Measurements from ENCODE around the gene HDAC2. TPM values are rescaled to one million over a fixed set of nuclear protein-coding genes. Genes with fewer than 3 reads are reported as not detected.
"Not testable (repeated sequence)": the region's sequence is repeated elsewhere in the genome, so short reads cannot be mapped to it uniquely, and the experiment has no call there.

The HDAC2 gene
- total RNA-seq, 1 donor from 2014 or later: 62.2 TPM

DNA sequence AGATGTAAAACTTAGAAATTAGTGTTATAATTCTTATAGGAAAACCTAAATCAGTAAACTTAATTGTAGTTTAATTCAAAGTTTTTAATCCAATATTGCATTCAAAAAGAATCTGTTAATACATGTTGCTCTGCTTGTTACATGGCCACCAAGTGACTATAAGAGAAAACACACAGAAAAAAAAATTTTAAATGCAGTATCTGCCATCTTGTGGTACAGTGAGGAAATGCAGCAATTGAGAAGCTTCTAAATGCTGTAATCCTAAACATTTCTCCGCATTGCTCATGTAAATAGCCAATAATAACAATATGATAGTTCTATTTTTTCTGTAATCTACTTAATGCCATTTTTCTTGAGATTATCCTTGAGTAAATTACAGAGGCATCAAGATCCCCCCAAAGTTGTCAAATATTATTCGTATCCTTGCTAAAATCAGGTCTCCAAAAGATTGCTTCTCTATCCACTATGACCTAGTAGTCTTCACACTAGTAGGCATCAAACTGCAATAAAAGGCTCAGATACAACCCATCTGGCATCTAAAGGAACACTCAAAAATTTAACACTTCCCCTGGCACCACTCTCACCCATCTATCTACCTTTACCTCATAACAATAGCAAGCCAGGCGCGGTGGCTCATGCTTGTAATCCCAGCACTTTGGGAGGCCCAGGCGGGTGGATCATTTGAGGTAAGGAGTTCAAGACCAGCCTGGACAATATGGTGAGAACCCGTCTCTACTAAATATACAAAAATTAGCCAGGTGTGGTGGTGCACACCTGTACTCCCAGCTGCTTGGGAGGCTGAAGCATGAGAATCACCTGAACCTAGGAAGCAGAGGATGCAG, 34.6 kb downstream of the HDAC2 start:
- ATAC-seq (peak; percentile 65), DNase-seq (no peak)
- Histone ChIP-seq H3K36me3 (peaks cover 29% of the 10 kb centered on the region), H3K27ac (no peak overlapping the region), H3K4me3 (no peak overlapping the region), H3K4me1 (no peaks in the 10 kb centered on the region), H3K9me3 (no peaks in the 10 kb centered on the region), H3K27me3 (no peaks in the 10 kb centered on the region)
- intact Hi-C loops (cut with DNase I): no loop called here
- TF ChIP-seq CTCF (IDR thresholded peaks at IDR 0.05): peak; percentile 80

DNA sequence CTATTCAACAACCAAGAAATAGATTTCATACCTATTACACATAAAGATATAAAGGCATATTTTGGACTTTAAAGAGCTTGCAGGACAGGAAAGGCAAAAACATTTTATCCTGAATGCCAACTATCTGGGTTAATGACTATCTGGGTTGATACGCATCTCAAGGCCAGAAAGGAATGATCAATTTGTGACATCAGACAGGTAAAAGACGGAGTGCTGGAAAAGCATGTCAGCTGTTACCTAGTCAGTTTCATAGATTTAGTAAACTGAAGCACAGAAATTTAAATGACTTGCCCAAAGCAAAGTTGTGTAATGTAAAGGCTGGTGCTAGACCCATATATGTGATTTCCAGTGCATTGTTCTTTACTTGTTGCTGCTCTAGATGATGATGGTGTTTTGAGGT, 36.8 kb downstream of the HDAC2 start:
- DNase-seq (no peak), ATAC-seq (no peak)
- Histone ChIP-seq H3K4me1 (no peaks in the 10 kb centered on the region), H3K9me3 (peaks cover 3% of the 10 kb centered on the region), H3K36me3 (peaks cover 7% of the 10 kb centered on the region), H3K4me3 (no peak overlapping the region), H3K27me3 (no peaks in the 10 kb centered on the region), H3K27ac (no peak overlapping the region)
- no peak for TF ChIP-seq CTCF (IDR thresholded peaks at IDR 0.05)
- intact Hi-C loops (cut with DNase I): no loop called here

GRCh38 chr6:113931907-113932306, 39.0 kb downstream of the HDAC2 start:
- ATAC-seq; H3K27ac ChIP-seq; H3K4me3 ChIP-seq; H3K4me1 ChIP-seq; H3K36me3 ChIP-seq; intact Hi-C loops (cut with DNase I); H3K27me3 ChIP-seq; H3K9me3 ChIP-seq; DNase-seq: not testable (repeated sequence)

- no peak for DNase-seq
- H3K4me1 ChIP-seq: peaks cover 6% of the 10 kb centered on the region
- H3K27ac ChIP-seq: no peak overlapping the region
- H3K4me3 ChIP-seq: no peak overlapping the region
- peaks cover 4% of the 10 kb centered on the region for H3K9me3 ChIP-seq
- ATAC-seq: no peak
- TF ChIP-seq CTCF (IDR thresholded peaks at IDR 0.05): no peak
- no peaks in the 10 kb centered on the region for H3K36me3 ChIP-seq
- no peaks in the 10 kb centered on the region for H3K27me3 ChIP-seq
- intact Hi-C loops (cut with DNase I): no loop called here
These were observed 40.8 kb downstream of the HDAC2 start for GRCh38 chr6:113930183-113930582.

- H3K36me3 ChIP-seq: no peaks in the 10 kb centered on the region
- ATAC-seq (no peak), DNase-seq (no peak)
These were observed 43.9 kb downstream of the HDAC2 start for GRCh38 chr6:113927001-113927400.

More at GRCh38 chr6:113927001-113927400, 43.9 kb downstream of the HDAC2 start:
- Histone ChIP-seq H3K27me3 (no peaks in the 10 kb centered on the region), H3K9me3 (peaks cover 4% of the 10 kb centered on the region), H3K4me1 (peaks cover 22% of the 10 kb centered on the region), H3K4me3 (no peak overlapping the region), H3K27ac (no peak overlapping the region)
- intact Hi-C loops (cut with DNase I): no loop called here
- TF ChIP-seq CTCF (IDR thresholded peaks at IDR 0.05): no peak
